Measurements from ENCODE around the gene NR5A1.

DNA sequence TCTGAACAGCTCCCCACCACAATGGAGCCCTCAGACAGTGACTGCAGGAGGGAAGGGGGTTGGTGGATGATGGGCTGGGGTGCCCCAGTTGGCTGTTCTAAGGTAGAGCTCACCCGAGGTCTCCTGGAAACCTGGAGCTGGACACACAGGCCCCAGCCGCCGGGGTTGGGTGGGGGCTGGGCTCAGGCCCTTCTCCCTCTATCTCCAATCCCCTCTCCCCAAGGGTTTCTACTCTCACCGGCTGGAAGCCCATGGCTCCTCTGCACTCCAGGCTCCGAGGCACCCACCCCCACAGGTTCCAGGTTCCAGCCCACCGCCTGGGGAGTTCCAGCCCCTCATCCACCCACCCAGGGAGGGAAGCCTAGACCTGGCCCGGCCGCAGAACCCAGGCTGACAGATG is 766 bp downstream of the NR5A1 start:
- TF ChIP-seq POLR2A (IDR thresholded peaks at IDR 0.05; ENCODE audit: low read length) (no peak), GATA1 (IDR thresholded peaks at IDR 0.05; ENCODE audit: low read depth, low read length) (no peak)

Data from erythroblast (primary cell).